Measurements from ENCODE around the gene ZNF785.

ZNF785 gene

DNA sequence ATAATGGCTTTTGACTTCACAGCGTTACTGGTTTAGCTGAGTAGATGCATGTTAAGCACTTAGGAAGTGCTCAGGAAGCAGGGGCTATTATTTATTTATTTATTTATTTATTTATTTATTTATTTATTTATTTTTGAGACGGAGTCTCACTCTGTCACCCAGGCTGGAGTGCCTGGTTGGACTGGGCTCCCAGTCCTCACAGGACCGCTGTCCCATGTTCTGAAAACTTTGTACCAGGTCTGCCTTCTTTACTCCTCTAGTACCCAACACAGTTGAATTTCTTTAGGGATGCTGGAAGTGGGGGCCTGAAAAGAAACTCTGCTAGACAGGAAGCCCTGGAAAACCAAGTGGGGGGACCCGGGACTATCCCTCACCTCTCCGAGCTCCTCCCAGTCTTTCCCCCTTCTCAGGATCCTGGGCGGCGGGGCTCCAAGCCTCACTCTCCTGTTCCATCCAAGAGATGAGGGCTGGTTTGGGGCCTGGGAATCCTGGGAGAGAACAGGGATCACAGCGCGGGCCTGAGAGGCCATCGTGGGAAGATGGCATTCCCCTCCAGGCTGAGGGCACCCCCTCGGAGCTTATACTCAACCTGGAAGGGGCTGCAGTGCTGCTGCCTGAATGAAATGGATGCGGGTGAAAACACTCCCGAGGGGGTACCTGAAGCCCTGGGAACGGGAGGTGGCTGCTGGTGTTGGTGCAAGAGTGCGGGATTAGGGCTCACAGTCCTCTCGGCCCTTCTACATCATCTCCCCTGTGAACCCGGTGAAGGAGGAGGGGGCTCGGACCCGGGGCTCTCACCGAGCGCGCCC is 14.7 kb downstream of the ZNF785 start:
- H3K9me3 ChIP-seq (ENCODE audit: control insufficient read depth, insufficient read depth, low read length), result no peaks in the 10 kb centered on the region
- no peaks in the 10 kb centered on the region for H3K27me3 ChIP-seq (ENCODE audit: control insufficient read depth, insufficient read depth, low read length)
- H3K36me3 ChIP-seq (ENCODE audit: control insufficient read depth, insufficient read depth, low read length), result no peaks in the 10 kb centered on the region
- H3K9ac ChIP-seq (ENCODE audit: low read depth, low read length), result peak overlapping the region; percentile 75
- peak overlapping the region; percentile 93 for H3K27ac ChIP-seq (ENCODE audit: low read depth, low read length)
- peak overlapping the region; percentile 78 for H3K4me3 ChIP-seq (ENCODE audit: low read depth, low read length)
- peaks cover 10% of the 10 kb centered on the region for H3K4me1 ChIP-seq (ENCODE audit: control insufficient read depth, insufficient read depth, low read length)

DNA sequence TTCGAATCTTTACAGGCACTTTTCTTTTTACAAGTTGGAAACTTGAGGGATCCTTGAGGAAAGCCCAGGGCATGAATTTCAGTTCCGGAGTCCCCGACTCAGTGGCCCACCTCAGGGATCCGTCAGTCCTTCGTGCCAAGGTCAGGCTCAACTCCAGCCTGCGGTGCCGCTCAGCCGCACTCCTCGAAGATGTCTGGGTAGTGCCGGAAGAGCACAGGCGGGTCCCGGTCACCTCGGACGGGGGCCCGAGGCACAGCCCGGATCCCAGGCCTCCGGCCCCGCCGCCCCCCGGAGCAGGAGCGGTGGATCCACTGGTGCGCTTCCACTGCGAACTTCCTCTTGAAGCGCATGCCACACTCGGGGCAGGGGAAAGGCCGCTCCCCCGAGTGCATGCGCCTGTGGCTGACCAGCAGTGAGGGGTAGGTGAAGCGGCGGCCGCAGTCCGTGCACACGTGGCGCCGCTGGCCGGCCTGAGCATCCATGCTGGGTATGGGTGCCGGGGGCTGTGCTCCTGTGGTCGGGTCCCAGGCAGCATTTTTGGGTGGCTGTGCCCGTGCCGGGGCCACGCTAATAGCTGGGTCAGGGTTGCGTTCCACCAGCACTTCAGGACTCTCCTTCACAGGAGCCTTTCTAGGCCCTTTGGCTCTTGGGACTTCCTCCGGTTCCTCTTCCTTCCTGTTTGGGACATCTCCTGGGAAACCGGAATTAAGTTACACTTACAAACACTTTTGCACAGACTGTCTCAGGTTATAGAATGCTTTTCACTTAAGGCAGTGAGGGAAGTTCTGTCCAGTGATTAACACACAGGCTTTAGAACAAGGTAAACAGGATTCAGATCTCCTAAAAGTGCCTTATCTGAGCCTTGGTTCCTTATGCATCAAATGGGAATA is 15.5 kb downstream of the ZNF785 start:
- Histone ChIP-seq H3K4me3 (ENCODE audit: low read depth, low read length) (no peak overlapping the region), H3K9ac (ENCODE audit: low read depth, low read length) (no peak overlapping the region), H3K9me3 (ENCODE audit: control insufficient read depth, insufficient read depth, low read length) (no peaks in the 10 kb centered on the region), H3K27me3 (ENCODE audit: control insufficient read depth, insufficient read depth, low read length) (no peaks in the 10 kb centered on the region), H3K27ac (ENCODE audit: low read depth, low read length) (no peak overlapping the region), H3K36me3 (ENCODE audit: control insufficient read depth, insufficient read depth, low read length) (no peaks in the 10 kb centered on the region), H3K4me1 (ENCODE audit: control insufficient read depth, insufficient read depth, low read length) (peaks cover 10% of the 10 kb centered on the region)

DNA sequence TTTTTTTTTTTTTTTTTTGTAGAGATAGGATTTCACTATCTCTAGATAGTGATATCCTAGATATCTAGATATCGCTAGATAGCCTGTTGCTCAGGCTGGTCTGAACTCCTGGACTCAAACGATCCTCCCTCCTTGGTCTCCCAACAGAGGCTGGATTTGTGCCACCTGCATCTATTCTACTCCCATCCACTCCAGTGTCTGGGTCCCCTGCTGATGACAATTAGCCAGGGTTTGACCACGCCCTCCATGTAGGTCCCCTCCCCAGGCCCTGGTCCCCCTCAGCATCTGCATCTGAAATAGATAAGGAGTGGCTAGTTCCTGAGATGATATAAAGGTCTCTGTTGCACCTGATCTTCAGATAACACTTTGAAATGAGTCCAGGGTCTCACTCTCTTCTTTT is 16.2 kb downstream of the ZNF785 start:
- H3K27me3 ChIP-seq (ENCODE audit: control insufficient read depth, insufficient read depth, low read length), result no peaks in the 10 kb centered on the region
- peaks cover 10% of the 10 kb centered on the region for H3K4me1 ChIP-seq (ENCODE audit: control insufficient read depth, insufficient read depth, low read length)
- no peak overlapping the region for H3K9ac ChIP-seq (ENCODE audit: low read depth, low read length)
- no peak overlapping the region for H3K27ac ChIP-seq (ENCODE audit: low read depth, low read length)
- no peaks in the 10 kb centered on the region for H3K36me3 ChIP-seq (ENCODE audit: control insufficient read depth, insufficient read depth, low read length)
- no peak overlapping the region for H3K4me3 ChIP-seq (ENCODE audit: low read depth, low read length)
- H3K9me3 ChIP-seq (ENCODE audit: control insufficient read depth, insufficient read depth, low read length), result no peaks in the 10 kb centered on the region

DNA sequence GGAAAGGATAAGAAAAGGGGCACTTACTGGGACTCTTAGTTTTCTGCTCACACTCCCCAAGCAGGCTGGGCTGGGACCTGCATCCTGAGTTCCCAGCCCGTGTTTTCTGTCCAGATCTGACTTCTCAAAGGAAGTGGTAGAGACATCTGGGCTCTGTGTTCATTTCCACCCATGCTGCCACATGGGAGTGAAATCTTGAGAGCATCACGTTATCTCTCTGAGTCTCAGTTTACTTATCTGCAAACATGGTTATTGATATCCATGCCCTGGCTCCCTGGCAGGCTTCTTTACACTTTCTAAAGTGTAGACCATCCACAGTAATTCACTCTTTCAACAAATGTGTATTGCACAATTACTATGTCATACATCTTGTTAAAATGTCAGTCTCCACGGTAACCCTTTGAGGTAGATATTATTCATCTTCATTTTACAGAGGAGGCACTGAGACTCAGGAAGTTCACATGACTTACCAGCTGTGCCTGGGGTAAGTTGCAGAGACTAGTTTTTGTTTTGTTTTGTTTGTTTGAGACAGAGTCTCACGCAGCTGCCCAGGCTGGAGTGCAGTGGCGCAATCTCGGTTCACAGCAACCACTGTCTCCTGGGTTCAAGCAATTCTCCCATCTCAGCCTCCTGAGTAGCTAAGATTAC is 17.4 kb downstream of the ZNF785 start:
- H3K27me3 ChIP-seq (ENCODE audit: control insufficient read depth, insufficient read depth, low read length), result no peaks in the 10 kb centered on the region
- H3K9ac ChIP-seq (ENCODE audit: low read depth, low read length), result no peak overlapping the region
- peaks cover 10% of the 10 kb centered on the region for H3K4me1 ChIP-seq (ENCODE audit: control insufficient read depth, insufficient read depth, low read length)
- H3K4me3 ChIP-seq (ENCODE audit: low read depth, low read length), result no peak overlapping the region
- no peaks in the 10 kb centered on the region for H3K36me3 ChIP-seq (ENCODE audit: control insufficient read depth, insufficient read depth, low read length)
- H3K9me3 ChIP-seq (ENCODE audit: control insufficient read depth, insufficient read depth, low read length), result no peaks in the 10 kb centered on the region
- H3K27ac ChIP-seq (ENCODE audit: low read depth, low read length), result no peak overlapping the region

DNA sequence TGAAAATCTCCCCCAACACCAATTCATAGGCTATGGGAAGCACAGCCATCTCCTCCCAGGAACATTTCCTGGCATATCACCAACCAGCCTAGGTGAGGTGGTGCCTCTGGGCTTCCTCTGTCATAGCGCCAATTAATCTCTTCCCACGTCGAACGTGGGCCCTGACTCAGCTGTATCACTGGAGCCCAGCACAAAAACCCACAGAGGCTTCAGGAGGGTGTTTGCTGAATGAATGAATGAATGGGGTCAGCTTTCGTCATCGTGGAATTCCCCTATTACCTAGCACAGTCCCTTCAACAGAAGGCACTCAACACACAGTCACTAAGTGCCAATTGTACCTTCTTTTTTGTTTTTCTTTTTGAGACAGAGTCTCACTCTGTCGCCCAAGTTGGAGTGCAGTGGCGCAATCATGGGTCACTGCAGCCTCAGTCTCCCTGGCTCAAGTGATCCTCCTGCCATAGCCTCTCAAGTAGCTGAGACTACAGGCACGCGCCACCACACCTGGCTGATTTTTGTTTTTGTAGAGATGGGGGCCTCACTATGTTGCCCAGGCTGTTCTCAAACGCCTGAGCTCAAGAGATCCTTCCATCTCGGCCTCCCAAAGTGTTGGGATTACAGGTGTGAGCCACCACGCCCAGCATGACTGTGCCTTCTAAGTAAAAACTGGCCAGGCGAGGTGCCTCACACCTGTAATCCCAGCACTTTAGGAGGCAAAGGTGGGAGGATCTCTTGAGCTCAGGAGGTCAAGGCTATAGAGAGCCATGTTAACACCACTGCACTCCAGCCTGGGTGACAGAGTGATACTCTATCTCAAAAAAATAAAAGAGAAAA is 18.1 kb downstream of the ZNF785 start:
- Histone ChIP-seq H3K36me3 (ENCODE audit: control insufficient read depth, insufficient read depth, low read length) (no peaks in the 10 kb centered on the region), H3K27me3 (ENCODE audit: control insufficient read depth, insufficient read depth, low read length) (no peaks in the 10 kb centered on the region), H3K9ac (ENCODE audit: low read depth, low read length) (no peak overlapping the region), H3K4me3 (ENCODE audit: low read depth, low read length) (no peak overlapping the region), H3K9me3 (ENCODE audit: control insufficient read depth, insufficient read depth, low read length) (no peaks in the 10 kb centered on the region), H3K27ac (ENCODE audit: low read depth, low read length) (no peak overlapping the region), H3K4me1 (ENCODE audit: control insufficient read depth, insufficient read depth, low read length) (peaks cover 10% of the 10 kb centered on the region)

DNA sequence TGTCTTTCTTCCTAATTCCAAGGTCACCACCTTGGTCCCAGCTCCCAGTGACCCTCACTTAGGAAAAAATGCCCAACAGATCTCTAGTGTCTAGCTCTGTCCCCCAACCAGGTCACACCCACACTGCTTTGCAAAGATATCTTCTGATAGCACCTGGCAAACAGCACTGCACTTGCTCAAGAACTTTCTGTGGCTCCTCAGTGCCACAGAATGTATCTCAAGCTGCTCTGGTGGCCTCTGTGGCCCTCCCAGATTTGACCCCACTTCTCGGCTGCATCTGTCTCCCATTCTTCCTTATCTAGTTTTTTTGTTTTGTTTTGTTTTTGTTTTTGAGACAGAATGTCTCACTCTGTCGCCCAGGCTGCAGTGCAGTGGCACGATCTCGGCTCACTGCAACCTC is 19.0 kb downstream of the ZNF785 start:
- H3K9me3 ChIP-seq (ENCODE audit: control insufficient read depth, insufficient read depth, low read length), result no peaks in the 10 kb centered on the region
- no peaks in the 10 kb centered on the region for H3K27me3 ChIP-seq (ENCODE audit: control insufficient read depth, insufficient read depth, low read length)
- no peaks in the 10 kb centered on the region for H3K36me3 ChIP-seq (ENCODE audit: control insufficient read depth, insufficient read depth, low read length)
- no peak overlapping the region for H3K4me3 ChIP-seq (ENCODE audit: low read depth, low read length)
- H3K9ac ChIP-seq (ENCODE audit: low read depth, low read length), result no peak overlapping the region
- H3K4me1 ChIP-seq (ENCODE audit: control insufficient read depth, insufficient read depth, low read length), result peaks cover 10% of the 10 kb centered on the region
- H3K27ac ChIP-seq (ENCODE audit: low read depth, low read length), result no peak overlapping the region

DNA sequence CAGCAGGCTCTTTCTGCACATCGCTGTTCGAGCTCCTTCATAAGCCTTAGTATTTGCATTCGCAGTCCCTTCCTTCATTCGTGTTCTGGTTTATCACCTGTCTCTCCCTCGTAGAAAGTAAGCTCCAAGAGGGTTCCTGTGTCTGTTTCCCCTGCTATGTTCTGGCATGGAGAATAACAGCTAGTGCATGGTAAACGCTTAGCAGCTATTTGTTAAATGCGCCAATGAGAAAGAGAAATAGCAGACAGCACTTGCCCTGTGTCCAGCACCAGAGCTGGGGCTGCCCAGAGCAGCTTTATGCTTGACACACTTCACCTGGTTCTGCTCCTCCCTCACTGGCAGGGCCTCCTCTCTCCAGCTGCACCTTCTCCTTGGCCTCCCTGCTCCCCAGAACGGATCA is 19.5 kb downstream of the ZNF785 start:
- Histone ChIP-seq H3K27me3 (ENCODE audit: control insufficient read depth, insufficient read depth, low read length) (no peaks in the 10 kb centered on the region), H3K9me3 (ENCODE audit: control insufficient read depth, insufficient read depth, low read length) (no peaks in the 10 kb centered on the region), H3K4me3 (ENCODE audit: low read depth, low read length) (no peak overlapping the region), H3K9ac (ENCODE audit: low read depth, low read length) (no peak overlapping the region), H3K36me3 (ENCODE audit: control insufficient read depth, insufficient read depth, low read length) (no peaks in the 10 kb centered on the region), H3K27ac (ENCODE audit: low read depth, low read length) (no peak overlapping the region), H3K4me1 (ENCODE audit: control insufficient read depth, insufficient read depth, low read length) (peaks cover 8% of the 10 kb centered on the region)

DNA sequence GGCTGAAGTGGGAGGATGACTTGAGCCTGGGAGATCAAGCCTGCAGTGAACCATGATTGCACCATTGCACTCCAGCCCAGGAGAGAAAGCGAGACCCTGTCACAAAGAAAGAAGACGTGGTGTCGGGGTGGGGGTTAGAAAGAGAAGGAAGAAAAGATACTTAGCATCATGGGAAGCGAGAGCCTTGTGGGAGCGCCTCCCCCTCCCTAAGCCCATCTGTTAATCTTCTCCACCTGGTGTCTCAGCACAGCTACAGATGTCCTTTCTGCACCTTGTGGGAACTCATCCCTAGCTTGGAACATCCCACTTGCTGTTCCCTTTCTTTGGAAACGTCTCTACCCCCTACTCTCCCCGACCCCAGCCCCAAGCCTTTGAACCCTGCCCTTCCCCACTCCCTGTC is 20.0 kb downstream of the ZNF785 start:
- Histone ChIP-seq H3K27ac (ENCODE audit: low read depth, low read length) (no peak overlapping the region), H3K4me3 (ENCODE audit: low read depth, low read length) (no peak overlapping the region), H3K9me3 (ENCODE audit: control insufficient read depth, insufficient read depth, low read length) (no peaks in the 10 kb centered on the region), H3K27me3 (ENCODE audit: control insufficient read depth, insufficient read depth, low read length) (no peaks in the 10 kb centered on the region), H3K9ac (ENCODE audit: low read depth, low read length) (no peak overlapping the region), H3K4me1 (ENCODE audit: control insufficient read depth, insufficient read depth, low read length) (peaks cover 5% of the 10 kb centered on the region), H3K36me3 (ENCODE audit: control insufficient read depth, insufficient read depth, low read length) (no peaks in the 10 kb centered on the region)

DNA sequence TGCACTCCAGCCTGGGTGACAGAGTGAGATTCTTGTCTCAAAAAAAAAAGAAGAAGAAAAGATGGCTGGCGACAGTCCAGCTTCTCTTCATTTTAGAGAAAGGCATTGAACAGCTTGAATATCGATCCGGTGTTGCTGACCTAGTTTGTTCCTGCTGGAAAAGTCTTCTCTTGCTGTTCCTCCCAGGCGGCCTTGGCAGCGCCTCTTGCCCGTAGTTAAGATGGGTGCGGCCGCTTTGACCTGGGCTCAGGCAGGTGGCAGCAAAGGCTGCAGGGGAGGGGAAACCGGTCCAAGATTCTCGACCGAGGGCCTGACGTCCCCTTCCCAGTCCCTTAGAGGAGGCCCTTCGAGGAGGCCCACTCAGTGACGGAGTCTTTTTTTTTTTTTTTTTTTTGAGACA is 23.5 kb downstream of the ZNF785 start:
- Histone ChIP-seq H3K9ac (ENCODE audit: low read depth, low read length) (no peak overlapping the region), H3K4me1 (ENCODE audit: control insufficient read depth, insufficient read depth, low read length) (peaks cover 4% of the 10 kb centered on the region; the same call in 1 of the 2 replicates), H3K27me3 (ENCODE audit: control insufficient read depth, insufficient read depth, low read length) (no peaks in the 10 kb centered on the region), H3K9me3 (ENCODE audit: control insufficient read depth, insufficient read depth, low read length) (no peaks in the 10 kb centered on the region), H3K27ac (ENCODE audit: low read depth, low read length) (no peak overlapping the region), H3K36me3 (ENCODE audit: control insufficient read depth, insufficient read depth, low read length) (no peaks in the 10 kb centered on the region), H3K4me3 (ENCODE audit: low read depth, low read length) (no peak overlapping the region)

DNA sequence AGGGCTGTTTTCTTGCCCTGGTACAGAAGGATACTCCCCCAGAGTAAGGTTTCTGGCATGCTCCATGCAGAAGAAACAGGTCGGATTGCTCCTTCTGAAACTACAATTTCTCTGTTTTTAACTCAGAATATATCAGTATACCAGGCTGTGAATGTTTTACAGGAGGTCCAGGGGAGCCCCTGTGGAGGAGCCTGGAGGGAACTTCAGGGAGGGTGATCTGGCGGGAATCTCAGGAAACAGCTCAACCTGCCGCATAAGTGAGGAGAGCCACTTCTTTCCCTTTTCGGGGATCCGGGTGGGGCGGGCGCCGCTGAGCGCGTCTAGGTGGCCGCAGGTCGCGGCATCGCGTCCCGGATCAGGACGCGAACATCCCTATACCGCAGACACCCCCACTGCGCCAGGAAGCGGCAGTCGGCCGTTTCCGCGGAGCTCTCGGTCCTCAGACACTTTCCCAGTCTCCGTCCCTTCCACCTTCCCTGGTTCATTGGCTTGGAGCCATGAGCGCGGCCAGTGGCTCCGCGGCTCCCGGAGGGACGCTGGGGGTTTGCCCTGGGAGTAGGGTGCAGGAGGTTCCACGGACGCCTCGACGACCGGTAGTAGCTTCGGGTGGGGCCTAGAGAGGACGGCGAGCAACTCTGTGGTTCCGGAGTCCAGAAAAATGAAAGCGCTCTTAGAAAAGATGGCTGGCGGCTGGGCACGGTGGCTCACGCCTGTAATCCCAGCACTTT is 24.2 kb downstream of the ZNF785 start:
- H3K9ac ChIP-seq (ENCODE audit: low read depth, low read length), result no peak overlapping the region

More for the DNA sequence above, 24.2 kb downstream of the ZNF785 start:
- Histone ChIP-seq H3K4me3 (ENCODE audit: low read depth, low read length) (peak overlapping the region; percentile 14), H3K4me1 (ENCODE audit: control insufficient read depth, insufficient read depth, low read length) (peaks cover 4% of the 10 kb centered on the region; the same call in 1 of the 2 replicates), H3K27me3 (ENCODE audit: control insufficient read depth, insufficient read depth, low read length) (no peaks in the 10 kb centered on the region), H3K27ac (ENCODE audit: low read depth, low read length) (no peak overlapping the region), H3K9me3 (ENCODE audit: control insufficient read depth, insufficient read depth, low read length) (no peaks in the 10 kb centered on the region), H3K36me3 (ENCODE audit: control insufficient read depth, insufficient read depth, low read length) (0 out of 2 replicates have a peak, but pooled peaks cover under 1% of the 10 kb centered on the region)
